Measurements from ENCODE around the gene NFE2L3.

DNA sequence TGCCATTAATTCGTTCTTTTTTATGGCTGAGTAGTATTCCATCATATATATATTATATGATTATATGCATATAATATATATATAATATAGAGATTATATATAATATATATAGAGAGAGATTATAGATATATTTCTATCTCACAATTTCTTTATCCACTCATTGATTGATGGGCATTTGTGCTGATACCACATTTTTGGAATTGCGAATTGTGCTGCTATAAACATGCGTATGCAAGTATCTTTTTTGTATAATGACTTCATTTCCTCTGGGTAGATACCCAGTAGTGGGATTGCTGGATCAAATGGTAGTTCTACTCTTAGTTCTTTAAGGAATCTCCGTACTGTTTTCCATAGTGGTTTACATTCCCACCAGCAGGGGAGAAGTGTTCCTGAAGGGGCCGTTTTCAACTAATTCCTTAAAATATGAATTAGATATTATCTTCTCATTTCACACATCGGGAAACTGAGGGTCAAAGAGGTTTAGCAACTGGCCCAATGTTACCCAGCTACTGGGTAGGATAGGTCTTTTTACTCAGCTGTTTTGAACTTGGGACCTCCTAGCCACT is 16.5 kb downstream of the NFE2L3 start:
- TF ChIP-seq, protein P1, sequence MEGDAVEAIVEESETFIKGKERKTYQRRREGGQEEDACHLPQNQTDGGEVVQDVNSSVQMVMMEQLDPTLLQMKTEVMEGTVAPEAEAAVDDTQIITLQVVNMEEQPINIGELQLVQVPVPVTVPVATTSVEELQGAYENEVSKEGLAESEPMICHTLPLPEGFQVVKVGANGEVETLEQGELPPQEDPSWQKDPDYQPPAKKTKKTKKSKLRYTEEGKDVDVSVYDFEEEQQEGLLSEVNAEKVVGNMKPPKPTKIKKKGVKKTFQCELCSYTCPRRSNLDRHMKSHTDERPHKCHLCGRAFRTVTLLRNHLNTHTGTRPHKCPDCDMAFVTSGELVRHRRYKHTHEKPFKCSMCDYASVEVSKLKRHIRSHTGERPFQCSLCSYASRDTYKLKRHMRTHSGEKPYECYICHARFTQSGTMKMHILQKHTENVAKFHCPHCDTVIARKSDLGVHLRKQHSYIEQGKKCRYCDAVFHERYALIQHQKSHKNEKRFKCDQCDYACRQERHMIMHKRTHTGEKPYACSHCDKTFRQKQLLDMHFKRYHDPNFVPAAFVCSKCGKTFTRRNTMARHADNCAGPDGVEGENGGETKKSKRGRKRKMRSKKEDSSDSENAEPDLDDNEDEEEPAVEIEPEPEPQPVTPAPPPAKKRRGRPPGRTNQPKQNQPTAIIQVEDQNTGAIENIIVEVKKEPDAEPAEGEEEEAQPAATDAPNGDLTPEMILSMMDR (IDR thresholded peaks at IDR 0.05) = no peak
- TF ChIP-seq POLR2A (IDR thresholded peaks at IDR 0.05) = no peak
